PC-9 (cell line): ENCODE results near the gene CCNT2.

ENCODE experiments used
- EZH2 ChIP-seq: fragments of 200-600 bp; sonication (generic); IDR thresholded peaks from 2 replicates; pipeline ENCODE4 v1.8.0; 2017; ENCODE audit warnings: antibody characterized with exemption, low read depth
- TF ChIP-seq, protein P1 (sequence below): fragments of 200-600 bp; sonication (generic); conservative IDR thresholded peaks from 2 replicates; pipeline ENCODE4 v1.6.1; 2017; ENCODE audit warnings: mixed run types, antibody characterized with exemption, mild to moderate bottlenecking, moderate library complexity

DNA sequence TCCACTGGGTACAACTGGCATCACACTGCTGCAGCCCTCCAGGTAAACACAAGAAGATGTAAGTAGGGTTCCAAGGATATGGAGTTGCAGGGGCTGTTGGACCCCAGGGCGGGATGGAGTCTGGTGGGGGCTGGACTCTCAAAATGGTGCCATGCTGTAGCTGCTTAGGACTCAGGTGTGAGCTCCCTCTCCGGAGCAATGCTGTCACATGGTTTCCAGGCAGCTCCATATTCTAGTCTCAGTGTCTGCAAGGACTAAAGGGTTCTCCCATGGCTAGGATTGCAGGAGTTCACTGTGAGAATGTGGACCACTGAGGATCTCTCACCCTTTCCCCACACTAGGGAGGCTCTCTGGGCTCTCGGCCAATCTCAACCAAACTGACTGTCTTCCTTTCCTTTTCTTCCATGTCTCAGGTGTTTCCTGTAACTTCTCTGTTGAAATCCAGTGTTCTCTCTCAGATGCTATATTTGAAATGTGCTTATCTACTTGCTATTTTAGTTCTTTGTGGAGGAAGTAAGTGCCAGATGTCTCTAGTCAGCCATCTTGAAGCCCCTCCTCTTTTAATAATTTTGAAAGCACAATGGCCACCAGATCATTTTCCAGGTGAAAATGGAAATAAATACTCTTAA is 57.6 kb downstream of the CCNT2 start:
- TF ChIP-seq, protein P1, sequence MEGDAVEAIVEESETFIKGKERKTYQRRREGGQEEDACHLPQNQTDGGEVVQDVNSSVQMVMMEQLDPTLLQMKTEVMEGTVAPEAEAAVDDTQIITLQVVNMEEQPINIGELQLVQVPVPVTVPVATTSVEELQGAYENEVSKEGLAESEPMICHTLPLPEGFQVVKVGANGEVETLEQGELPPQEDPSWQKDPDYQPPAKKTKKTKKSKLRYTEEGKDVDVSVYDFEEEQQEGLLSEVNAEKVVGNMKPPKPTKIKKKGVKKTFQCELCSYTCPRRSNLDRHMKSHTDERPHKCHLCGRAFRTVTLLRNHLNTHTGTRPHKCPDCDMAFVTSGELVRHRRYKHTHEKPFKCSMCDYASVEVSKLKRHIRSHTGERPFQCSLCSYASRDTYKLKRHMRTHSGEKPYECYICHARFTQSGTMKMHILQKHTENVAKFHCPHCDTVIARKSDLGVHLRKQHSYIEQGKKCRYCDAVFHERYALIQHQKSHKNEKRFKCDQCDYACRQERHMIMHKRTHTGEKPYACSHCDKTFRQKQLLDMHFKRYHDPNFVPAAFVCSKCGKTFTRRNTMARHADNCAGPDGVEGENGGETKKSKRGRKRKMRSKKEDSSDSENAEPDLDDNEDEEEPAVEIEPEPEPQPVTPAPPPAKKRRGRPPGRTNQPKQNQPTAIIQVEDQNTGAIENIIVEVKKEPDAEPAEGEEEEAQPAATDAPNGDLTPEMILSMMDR, result no peak
- TF ChIP-seq EZH2, result no peak
